Kidney epithelial cell (primary cell): ENCODE results near the gene TMPRSS7. TPM values are rescaled to one million over a fixed set of nuclear protein-coding genes. Genes with fewer than 3 reads are reported as not detected.

Source experiments
- DNase-seq: peaks from one replicate; pipeline ENCODE4 v3.0.0-alpha.2; 2010; ENCODE audit warnings: low read depth
- H3K27me3 ChIP-seq: 2 replicates; pipeline ENCODE4 v1.6.0; 2011; ENCODE audit warnings: low read length; ENCODE audit not compliant: control insufficient read depth, insufficient read depth
- H3K36me3 ChIP-seq: 2 replicates; pipeline ENCODE4 v1.5.1; 2011; ENCODE audit warnings: low read length; ENCODE audit not compliant: control insufficient read depth, insufficient read depth
- H3K4me3 ChIP-seq: 2 replicates; pipeline ENCODE4 v1.5.1; 2011; ENCODE audit warnings: low read depth, mild to moderate bottlenecking, control low read depth, low read length
- CTCF ChIP-seq: IDR thresholded peaks from 2 replicates; pipeline ENCODE4 v1.5.1; 2011; ENCODE audit warnings: mild to moderate bottlenecking, moderate library complexity, low read length, control low read depth, inconsistent platforms; ENCODE audit not compliant: insufficient read depth, poor library complexity, severe bottlenecking
- total RNA-seq: library from RNA; depleted of rRNA; stranded (reverse); fragments of >200 nt; gene quantifications from 2 replicates; pipeline ENCODE4 v1.2.3, GENCODE V29; 2015

The TMPRSS7 gene
- total RNA-seq, 1 donor from 2014 or later = not detected

- no peak for TF ChIP-seq CTCF
- no peak for DNase-seq
- H3K27me3 ChIP-seq = no peaks in the 10 kb centered on the region
- H3K36me3 ChIP-seq = no peaks in the 10 kb centered on the region
- H3K4me3 ChIP-seq = no peak overlapping the region
Measured at GRCh38 chr3:112017091-112017490, 17.4 kb upstream of the TMPRSS7 start.

DNA sequence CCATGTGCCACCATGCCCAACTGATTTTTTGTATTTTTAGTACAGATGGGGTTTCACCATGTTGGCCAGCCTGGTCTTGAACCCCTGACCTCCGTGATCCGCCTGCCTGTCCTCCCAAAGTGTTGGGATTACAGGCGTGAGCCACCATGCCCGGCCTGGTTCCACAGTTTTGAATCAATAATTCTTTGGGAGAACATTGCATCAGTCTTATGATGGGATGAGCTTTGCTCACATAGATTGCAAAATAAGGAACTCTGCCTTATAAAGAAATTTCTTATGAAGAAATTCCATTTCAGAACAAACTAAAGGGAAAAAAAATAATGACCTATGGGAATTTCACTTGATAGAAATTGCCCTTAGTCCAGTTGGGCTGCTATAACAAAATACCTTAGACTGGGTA, 15.8 kb upstream of the TMPRSS7 start:
- no peak for DNase-seq
- TF ChIP-seq CTCF = no peak
- no peaks in the 10 kb centered on the region for H3K36me3 ChIP-seq
- H3K4me3 ChIP-seq = no peak overlapping the region
- no peaks in the 10 kb centered on the region for H3K27me3 ChIP-seq

DNA sequence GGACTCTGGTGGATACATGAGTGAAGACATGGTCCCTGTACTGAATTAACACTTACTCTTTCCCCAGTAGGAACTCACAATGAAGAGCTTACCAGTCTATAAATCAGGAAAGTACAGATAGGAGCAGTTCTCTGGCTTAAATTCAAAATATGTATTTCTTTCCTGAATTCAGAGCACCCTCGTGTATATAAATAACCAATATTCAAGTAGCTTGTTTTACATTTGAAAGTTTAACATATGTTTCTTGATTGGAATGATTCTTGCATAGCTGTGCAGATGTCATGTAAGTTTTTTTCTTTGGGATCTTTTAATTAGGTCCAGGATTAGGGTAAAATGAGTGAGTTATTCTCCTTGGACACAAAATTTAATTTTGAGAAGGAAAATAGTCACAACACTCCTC, 14.8 kb upstream of the TMPRSS7 start:
- no peak for DNase-seq
- Histone ChIP-seq H3K36me3 (no peaks in the 10 kb centered on the region), H3K27me3 (no peaks in the 10 kb centered on the region), H3K4me3 (no peak overlapping the region)
- TF ChIP-seq CTCF = no peak

- no peaks in the 10 kb centered on the region for H3K36me3 ChIP-seq
- no peak overlapping the region for H3K4me3 ChIP-seq
- TF ChIP-seq CTCF = no peak
- DNase-seq = no peak
- no peaks in the 10 kb centered on the region for H3K27me3 ChIP-seq
Measured at GRCh38 chr3:112020674-112021085, 13.9 kb upstream of the TMPRSS7 start.

- DNase-seq = no peak
- no peaks in the 10 kb centered on the region for H3K27me3 ChIP-seq
- no peak for TF ChIP-seq CTCF
- H3K4me3 ChIP-seq = no peak overlapping the region
- no peaks in the 10 kb centered on the region for H3K36me3 ChIP-seq
Measured at GRCh38 chr3:112027142-112027541, 7.4 kb upstream of the TMPRSS7 start.

GRCh38 chr3:112027826-112028225, 6.7 kb upstream of the TMPRSS7 start:
- Histone ChIP-seq H3K36me3 (no peaks in the 10 kb centered on the region), H3K4me3 (no peak overlapping the region), H3K27me3 (no peaks in the 10 kb centered on the region)
- TF ChIP-seq CTCF = no peak
- DNase-seq = no peak
